PC-3 (cell line): Measurements from ENCODE around the gene SCN1B. TPM values are rescaled to one million over a fixed set of nuclear protein-coding genes. Genes with fewer than 3 reads are reported as not detected.

Source experiments
- ATAC-seq: fragments of 200-7000 bp; cut with Tn5 transposase; 2 replicates; pipeline ENCODE4 v1.9.1; 2020; ENCODE audit warnings: mild to moderate bottlenecking, moderate library complexity
- BruUV-seq: library from RNA; stranded (reverse); fragments of 400-500 nt; replicated peaks from 2 replicates; lab custom pipeline; 2021; lab: Mats Ljungman, UMichigan
- CTCF ChIA-PET: fragments of 300-600 bp; sonication (Branson Sonifier 250); formaldehyde crosslinking; loops from one replicate; lab custom pipeline; 2022; ENCODE audit warnings: antibody characterized with exemption; lab: Charles Lee
- POLR2A ChIA-PET: fragments of 300-600 bp; sonication (Branson Sonifier 250); formaldehyde crosslinking; loops from one replicate; lab custom pipeline; 2022; ENCODE audit warnings: antibody characterized with exemption; ENCODE audit not compliant: unreplicated experiment; lab: Charles Lee
- DNase-seq: peaks from one replicate; pipeline ENCODE4 v3.0.0-alpha.2; 2015
- H2AFZ ChIP-seq: fragments of 300-600 bp; sonication (generic); 2 replicates; pipeline ENCODE4 v1.6.0; 2016; ENCODE audit warnings: antibody characterized with exemption, low read length
- H3F3A ChIP-seq: fragments of 300-600 bp; sonication (generic); one replicate; pipeline ENCODE4 v1.6.0; 2017; ENCODE audit warnings: antibody characterized with exemption, low read length, control low read depth, mild to moderate bottlenecking; ENCODE audit not compliant: unreplicated experiment
- H3K27ac ChIP-seq: fragments of 300-600 bp; sonication (generic); 2 replicates; pipeline ENCODE4 v1.5.1; 2016; ENCODE audit warnings: mild to moderate bottlenecking, low read length
- H3K27me3 ChIP-seq: fragments of 300-600 bp; sonication (generic); 2 replicates; pipeline ENCODE4 v1.6.1; 2016; ENCODE audit warnings: low read length, mixed read lengths
- H3K36me3 ChIP-seq: fragments of 300-600 bp; sonication (generic); 2 replicates; pipeline ENCODE4 v1.6.1; 2016; ENCODE audit warnings: low read depth, mixed run types, low read length, mixed read lengths
- H3K4me1 ChIP-seq: fragments of 300-600 bp; sonication (generic); 2 replicates; pipeline ENCODE4 v1.5.1; 2016; ENCODE audit warnings: low read length; ENCODE audit not compliant: insufficient read depth
- H3K4me2 ChIP-seq: fragments of 300-600 bp; sonication (generic); 2 replicates; pipeline ENCODE4 v1.6.0; 2016; ENCODE audit warnings: low read length
- H3K4me3 ChIP-seq: fragments of 300-600 bp; sonication (generic); 2 replicates; pipeline ENCODE4 v1.5.1; 2016; ENCODE audit warnings: mild to moderate bottlenecking, low read length, mixed read lengths
- H3K79me2 ChIP-seq: fragments of 300-600 bp; sonication (generic); 2 replicates; pipeline ENCODE4 v1.6.1; 2017; ENCODE audit warnings: low read length, mixed read lengths
- H3K9ac ChIP-seq: fragments of 300-600 bp; sonication (generic); 2 replicates; pipeline ENCODE4 v1.6.0; 2016; ENCODE audit warnings: mild to moderate bottlenecking, low read length
- H3K9me2 ChIP-seq: fragments of 300-600 bp; sonication (generic); replicated peaks from 2 replicates; pipeline ENCODE4 v1.6.1; 2016; ENCODE audit warnings: mixed run types, low read length, mixed read lengths
- H3K9me3 ChIP-seq: fragments of 300-600 bp; sonication (generic); 2 replicates; pipeline ENCODE4 v1.6.1; 2016; ENCODE audit warnings: low read length, mixed read lengths
- H4K20me1 ChIP-seq: fragments of 300-600 bp; sonication (generic); 2 replicates; pipeline ENCODE4 v1.6.1; 2016; ENCODE audit warnings: low read length, mixed read lengths
- CTCF ChIP-seq: fragments of 300-600 bp; sonication (generic); conservative IDR thresholded peaks from 2 replicates; pipeline ENCODE4 v1.5.1; 2017; ENCODE audit warnings: antibody characterized with exemption, low read depth, mild to moderate bottlenecking, low read length
- EZH2 ChIP-seq: fragments of 300-600 bp; sonication (generic); IDR thresholded peaks from one replicate; pipeline ENCODE4 v1.6.1; 2017; ENCODE audit warnings: antibody characterized with exemption, mild to moderate bottlenecking, low read length; ENCODE audit not compliant: unreplicated experiment
- EZH2phosphoT487 ChIP-seq: fragments of 300-600 bp; sonication (generic); IDR thresholded peaks from 2 replicates; pipeline ENCODE4 v1.6.1; 2018; ENCODE audit warnings: mild to moderate bottlenecking, antibody characterized with exemption, low read length, borderline replicate concordance
- intact Hi-C: fragments of 100-400 bp; cut with micrococcal nuclease; formaldehyde crosslinking; loops from 2 replicates; pipeline ENCODE4 v1.9.0; 2023
- total RNA-seq: library from RNA; depleted of rRNA; stranded (reverse); fragments of >200 nt; gene quantifications from 2 replicates; pipeline ENCODE4 v1.2.3, GENCODE V29; 2014

Gene SCN1B
- total RNA-seq, 1 experiment from 2014 or later = 1.7 TPM

- Histone ChIP-seq H3K4me1 (peaks cover 5% of the 10 kb centered on the region), H3K27me3 (no peaks in the 10 kb centered on the region), H3K4me3 (no peak overlapping the region), H4K20me1 (no peaks in the 10 kb centered on the region), H3K9me3 (no peaks in the 10 kb centered on the region), H3K9ac (no peak overlapping the region), H3K4me2 (no peak overlapping the region), H3K79me2 (no peaks in the 10 kb centered on the region), H3K27ac (no peak overlapping the region), H3K36me3 (no peaks in the 10 kb centered on the region), H3F3A (no peaks in the 10 kb centered on the region), H3K9me2 (no peaks in the 10 kb centered on the region), H2AFZ (no peak overlapping the region)
- no peak for ATAC-seq
- CTCF ChIA-PET = no interaction called here
- BruUV-seq = no TSS peak
- no peak for TF ChIP-seq EZH2
- TF ChIP-seq CTCF = no peak
- TF ChIP-seq EZH2phosphoT487 = no peak
- POLR2A ChIA-PET = no interaction called here
- intact Hi-C loops = no loop called here
- DNase-seq = no peak
Observed at GRCh38 chr19:35073516-35073915, 43.2 kb downstream of the SCN1B start.

DNA sequence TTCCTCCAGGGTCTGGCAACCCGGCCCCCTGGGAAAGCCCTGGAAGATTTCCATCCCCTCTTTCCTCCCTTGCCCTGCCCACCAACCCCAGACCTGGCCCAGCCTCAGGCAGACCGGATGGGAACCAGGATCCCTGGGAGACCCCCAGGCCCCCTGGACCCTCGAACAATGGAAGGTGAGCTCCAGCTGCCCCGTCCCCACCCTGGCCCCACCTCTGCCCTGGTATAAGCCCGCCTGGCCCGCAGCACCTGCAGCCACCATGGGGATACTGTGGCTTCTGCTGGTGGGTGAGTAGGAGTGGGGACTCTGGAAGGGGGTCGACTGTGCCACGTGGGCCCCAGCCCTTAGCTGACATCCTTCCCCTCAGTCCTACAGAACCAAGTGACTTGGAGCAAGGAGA lies 43.7 kb downstream of the SCN1B start:
- Histone ChIP-seq H3K9ac (no peak overlapping the region), H3K27me3 (no peaks in the 10 kb centered on the region), H3K9me2 (no peaks in the 10 kb centered on the region), H3K27ac (no peak overlapping the region), H2AFZ (no peak overlapping the region), H3K36me3 (no peaks in the 10 kb centered on the region), H3K4me2 (no peak overlapping the region), H3K79me2 (no peaks in the 10 kb centered on the region), H3K4me3 (no peak overlapping the region), H3K4me1 (peaks cover under 1% of the 10 kb centered on the region; the same call in 1 of the 2 replicates), H3K9me3 (no peaks in the 10 kb centered on the region), H3F3A (no peaks in the 10 kb centered on the region), H4K20me1 (no peaks in the 10 kb centered on the region)
- ChIA-PET CTCF (no interaction called here), POLR2A (no interaction called here)
- intact Hi-C loops = no loop called here
- no TSS peak for BruUV-seq
- no peak for DNase-seq
- TF ChIP-seq EZH2phosphoT487 (no peak), EZH2 (no peak), CTCF (no peak)
- ATAC-seq = no peak

GRCh38 chr19:35074426-35075201 lies 44.3 kb downstream of the SCN1B start:
- DNase-seq (no peak), ATAC-seq (no peak)
- Histone ChIP-seq H3F3A (no peaks in the 10 kb centered on the region), H3K9ac (no peak overlapping the region), H3K4me3 (no peak overlapping the region), H2AFZ (no peak overlapping the region), H3K4me1 (no peaks in the 10 kb centered on the region), H3K27me3 (no peaks in the 10 kb centered on the region), H3K27ac (no peak overlapping the region), H3K4me2 (no peak overlapping the region), H3K9me3 (no peaks in the 10 kb centered on the region), H3K79me2 (no peaks in the 10 kb centered on the region), H3K36me3 (no peaks in the 10 kb centered on the region), H3K9me2 (no peaks in the 10 kb centered on the region), H4K20me1 (no peaks in the 10 kb centered on the region)
- ChIA-PET CTCF (no interaction called here), POLR2A (no interaction called here)
- no peak for TF ChIP-seq EZH2
- no peak for TF ChIP-seq CTCF
- TF ChIP-seq EZH2phosphoT487 = no peak
- intact Hi-C loops = no loop called here
- BruUV-seq = no TSS peak
